ENCODE results near the gene EMX1. TPM values are rescaled to one million over a fixed set of nuclear protein-coding genes. Genes with fewer than 3 reads are reported as not detected.
A peak's percentile ranks its signal among the peaks of the same experiment; 100 is the strongest.

EMX1 gene
- total RNA-seq, 1 donor from 2014 or later = not detected

- H3K36me3 ChIP-seq = no peaks in the 10 kb centered on the region
- no peaks in the 10 kb centered on the region for H3K27me3 ChIP-seq (ENCODE audit: low read depth)
- DNase-seq (no peak), ATAC-seq (no peak)
- H3K9me3 ChIP-seq = no peaks in the 10 kb centered on the region
- H3K4me1 ChIP-seq = no peaks in the 10 kb centered on the region
- no peak overlapping the region for H3K4me3 ChIP-seq
- no peak overlapping the region for H3K27ac ChIP-seq
- intact Hi-C loops (cut with DNase I) = no loop called here
- no peak for TF ChIP-seq CTCF (IDR thresholded peaks at IDR 0.05)
Observed at GRCh38 chr2:72955228-72956049, 38.1 kb downstream of the EMX1 start.

GRCh38 chr2:72956050-72956395 lies 38.7 kb downstream of the EMX1 start:
- DNase-seq (no peak), ATAC-seq (no peak)
- H3K36me3 ChIP-seq = no peaks in the 10 kb centered on the region
- TF ChIP-seq CTCF (IDR thresholded peaks at IDR 0.05) = no peak
- no peaks in the 10 kb centered on the region for H3K4me1 ChIP-seq
- intact Hi-C loops (cut with DNase I) = no loop called here
- H3K9me3 ChIP-seq = no peaks in the 10 kb centered on the region
- no peak overlapping the region for H3K27ac ChIP-seq
- no peak overlapping the region for H3K4me3 ChIP-seq
- no peaks in the 10 kb centered on the region for H3K27me3 ChIP-seq (ENCODE audit: low read depth)

DNA sequence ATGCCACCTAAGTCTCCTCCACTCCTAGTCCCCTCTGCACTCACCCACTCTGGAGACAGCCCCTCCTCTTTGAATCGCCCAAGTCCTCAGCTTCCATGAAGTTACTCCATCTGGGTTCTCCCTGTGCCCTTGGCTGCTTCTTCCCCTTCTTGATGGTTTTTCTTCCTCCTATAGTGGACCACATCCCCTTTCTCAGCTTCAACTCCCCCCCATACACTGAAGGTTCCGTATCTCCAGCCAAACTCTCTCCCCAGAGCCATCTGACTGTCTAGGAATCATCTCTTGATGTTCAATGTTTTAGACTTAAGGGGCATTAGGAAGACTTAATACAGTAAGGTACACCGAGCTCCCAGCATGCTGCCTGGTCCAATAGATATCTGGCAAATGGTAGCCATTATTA lies 39.6 kb downstream of the EMX1 start:
- Histone ChIP-seq H3K4me3 (no peak overlapping the region), H3K4me1 (no peaks in the 10 kb centered on the region), H3K9me3 (no peaks in the 10 kb centered on the region), H3K27me3 (ENCODE audit: low read depth) (no peaks in the 10 kb centered on the region), H3K36me3 (no peaks in the 10 kb centered on the region), H3K27ac (no peak overlapping the region)
- ATAC-seq (peak; percentile 60 to 64), DNase-seq (no peak)
- TF ChIP-seq CTCF (IDR thresholded peaks at IDR 0.05) = no peak
- intact Hi-C loops (cut with DNase I) = no loop called here

- no peaks in the 10 kb centered on the region for H3K27me3 ChIP-seq (ENCODE audit: low read depth)
- no peaks in the 10 kb centered on the region for H3K36me3 ChIP-seq
- no peak overlapping the region for H3K27ac ChIP-seq
- no peaks in the 10 kb centered on the region for H3K4me1 ChIP-seq
- DNase-seq (no peak), ATAC-seq (no peak)
- no peak overlapping the region for H3K4me3 ChIP-seq
- TF ChIP-seq CTCF (IDR thresholded peaks at IDR 0.05) = no peak
- H3K9me3 ChIP-seq = no peaks in the 10 kb centered on the region
- intact Hi-C loops (cut with DNase I) = no loop called here
Observed at GRCh38 chr2:72958542-72959385, 41.4 kb downstream of the EMX1 start.

DNA sequence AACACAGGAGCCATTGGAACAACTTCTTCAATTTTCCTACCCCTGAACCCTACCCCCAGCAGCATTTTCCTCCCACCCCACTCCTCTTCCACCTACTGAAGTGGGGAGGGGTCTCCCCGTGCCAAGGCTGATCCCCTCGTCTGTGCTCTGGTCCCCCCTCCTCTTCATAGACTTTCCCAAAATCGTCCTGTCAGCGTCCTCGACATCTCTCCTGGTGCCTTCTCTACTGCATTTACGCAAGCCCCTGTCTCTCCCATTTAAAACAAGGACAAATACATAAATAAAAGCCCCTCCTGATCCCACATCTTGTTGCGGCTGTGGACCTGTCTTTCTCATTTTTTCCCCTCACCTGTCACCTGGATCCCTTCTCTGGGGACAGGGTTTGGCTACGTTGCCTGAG lies 42.2 kb downstream of the EMX1 start:
- ATAC-seq (no peak), DNase-seq (no peak)
- H3K9me3 ChIP-seq = no peaks in the 10 kb centered on the region
- H3K27me3 ChIP-seq (ENCODE audit: low read depth) = no peaks in the 10 kb centered on the region
- TF ChIP-seq CTCF (IDR thresholded peaks at IDR 0.05) = no peak
- no peak overlapping the region for H3K27ac ChIP-seq
- H3K36me3 ChIP-seq = no peaks in the 10 kb centered on the region
- intact Hi-C loops (cut with DNase I) = no loop called here
- no peak overlapping the region for H3K4me3 ChIP-seq
- H3K4me1 ChIP-seq = no peaks in the 10 kb centered on the region
